ENCODE data around the gene SNRNP70. TPM values are rescaled to one million over a fixed set of nuclear protein-coding genes. Genes with fewer than 3 reads are reported as not detected.
"Not testable (repeated sequence)": the region's sequence is repeated elsewhere in the genome, so short reads cannot be mapped to it uniquely, and the experiment has no call there.

SNRNP70 gene
- total RNA-seq, 1 donor from 2014 or later, result 203 TPM

GRCh38 chr19:49141352-49141751, 56.1 kb downstream of the SNRNP70 start:
- Mint-ChIP-seq H3K4me1 (ENCODE audit: unreplicated experiment) (peaks cover 16% of the 10 kb centered on the region), H3K27ac (ENCODE audit: unreplicated experiment) (no peak overlapping the region), H3K9me3 (ENCODE audit: unreplicated experiment) (no peaks in the 10 kb centered on the region), H3K4me3 (ENCODE audit: unreplicated experiment) (peak overlapping the region; percentile 3), H3K36me3 (ENCODE audit: low read depth, unreplicated experiment) (no peaks in the 10 kb centered on the region), H3K27me3 (ENCODE audit: unreplicated experiment) (peaks cover 14% of the 10 kb centered on the region)
- DNase-seq (ENCODE audit: low spot score), result no peak
- TF ChIP-seq CTCF (IDR thresholded peaks at IDR 0.05; ENCODE audit: unreplicated experiment), result no peak

GRCh38 chr19:49142866-49143335, 57.6 kb downstream of the SNRNP70 start:
- peak overlapping the region; percentile 91 for H3K4me3 Mint-ChIP-seq (ENCODE audit: unreplicated experiment)
- peaks cover 4% of the 10 kb centered on the region for H3K36me3 Mint-ChIP-seq (ENCODE audit: low read depth, unreplicated experiment)
- peak; percentile 91 for DNase-seq (ENCODE audit: low spot score)
- no peak for TF ChIP-seq CTCF (IDR thresholded peaks at IDR 0.05; ENCODE audit: unreplicated experiment)
- H3K4me1 Mint-ChIP-seq (ENCODE audit: unreplicated experiment), result peaks cover 23% of the 10 kb centered on the region
- H3K27me3 Mint-ChIP-seq (ENCODE audit: unreplicated experiment), result peaks cover 20% of the 10 kb centered on the region
- no peak overlapping the region for H3K27ac Mint-ChIP-seq (ENCODE audit: unreplicated experiment)
- no peaks in the 10 kb centered on the region for H3K9me3 Mint-ChIP-seq (ENCODE audit: unreplicated experiment)

GRCh38 chr19:49145573-49146407, 60.5 kb downstream of the SNRNP70 start:
- H3K9me3 Mint-ChIP-seq (ENCODE audit: unreplicated experiment), result no peaks in the 10 kb centered on the region
- no peak overlapping the region for H3K27ac Mint-ChIP-seq (ENCODE audit: unreplicated experiment)
- peak; percentile 89 for DNase-seq (ENCODE audit: low spot score)
- peak; percentile 96 for TF ChIP-seq CTCF (IDR thresholded peaks at IDR 0.05; ENCODE audit: unreplicated experiment)
- H3K36me3 Mint-ChIP-seq (ENCODE audit: low read depth, unreplicated experiment), result peaks cover 4% of the 10 kb centered on the region
- H3K4me3 Mint-ChIP-seq (ENCODE audit: unreplicated experiment), result peak overlapping the region; percentile 68
- H3K4me1 Mint-ChIP-seq (ENCODE audit: unreplicated experiment), result peaks cover 31% of the 10 kb centered on the region
- peaks cover 20% of the 10 kb centered on the region for H3K27me3 Mint-ChIP-seq (ENCODE audit: unreplicated experiment)

GRCh38 chr19:49146408-49146770, 61.1 kb downstream of the SNRNP70 start:
- not testable (repeated sequence) for H3K9me3 Mint-ChIP-seq (ENCODE audit: unreplicated experiment); DNase-seq (ENCODE audit: low spot score); H3K36me3 Mint-ChIP-seq (ENCODE audit: low read depth, unreplicated experiment); H3K27ac Mint-ChIP-seq (ENCODE audit: unreplicated experiment)
- peaks cover 18% of the 10 kb centered on the region for H3K27me3 Mint-ChIP-seq (ENCODE audit: unreplicated experiment)
- H3K4me3 Mint-ChIP-seq (ENCODE audit: unreplicated experiment), result peak overlapping the region; percentile 68
- peaks cover 33% of the 10 kb centered on the region for H3K4me1 Mint-ChIP-seq (ENCODE audit: unreplicated experiment)

GRCh38 chr19:49148044-49148682, 62.9 kb downstream of the SNRNP70 start:
- DNase-seq (ENCODE audit: low spot score), result no peak
- Mint-ChIP-seq H3K4me1 (ENCODE audit: unreplicated experiment) (peaks cover 28% of the 10 kb centered on the region), H3K27ac (ENCODE audit: unreplicated experiment) (peak overlapping the region; percentile 61), H3K9me3 (ENCODE audit: unreplicated experiment) (no peaks in the 10 kb centered on the region), H3K4me3 (ENCODE audit: unreplicated experiment) (peak overlapping the region; percentile 94), H3K36me3 (ENCODE audit: low read depth, unreplicated experiment) (peaks cover 4% of the 10 kb centered on the region), H3K27me3 (ENCODE audit: unreplicated experiment) (peaks cover 22% of the 10 kb centered on the region)
- TF ChIP-seq CTCF (IDR thresholded peaks at IDR 0.05; ENCODE audit: unreplicated experiment), result no peak

Data from endothelial cell (in vitro differentiated cells).